Measurements from ENCODE around the gene ADRA2C.

Gene ADRA2C

DNA sequence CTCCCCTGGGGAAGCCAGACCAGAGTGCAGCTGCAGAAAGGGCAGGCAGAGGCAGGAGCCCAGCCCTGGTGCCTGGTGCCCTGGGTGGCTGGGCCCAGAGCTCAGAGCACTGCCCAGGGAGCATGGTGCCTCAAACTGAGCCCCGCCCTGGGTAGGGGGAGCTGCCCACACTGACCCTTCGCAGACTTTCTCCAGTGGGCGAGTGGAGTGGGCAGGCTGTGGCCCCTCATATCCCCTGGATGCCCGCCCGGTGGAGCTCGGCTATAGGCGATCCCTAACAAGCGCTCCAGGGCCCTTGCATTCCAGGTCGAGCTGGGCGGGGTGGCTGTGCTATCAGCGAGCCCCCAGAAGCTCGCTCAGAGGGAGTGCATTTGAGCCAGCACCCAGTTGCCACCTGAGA is 17.1 kb upstream of the ADRA2C start:
- no peak for TF ChIP-seq EP300 (IDR thresholded peaks at IDR 0.05; ENCODE audit: borderline replicate concordance)
- TF ChIP-seq FOXM1 (IDR thresholded peaks at IDR 0.05; ENCODE audit: borderline replicate concordance, low read depth) = no peak
- no peak for TF ChIP-seq NFIC (IDR thresholded peaks at IDR 0.05)
- TF ChIP-seq RAD21 (IDR thresholded peaks at IDR 0.05; ENCODE audit: low read depth) = no peak
- no peak for TF ChIP-seq TAF1 (IDR thresholded peaks at IDR 0.05; ENCODE audit: low read depth)
- TF ChIP-seq CEBPB (IDR thresholded peaks at IDR 0.05) = no peak
- no peak for TF ChIP-seq TEAD4 (IDR thresholded peaks at IDR 0.05)
- TF ChIP-seq EGR1 (IDR thresholded peaks at IDR 0.05) = no peak

DNA sequence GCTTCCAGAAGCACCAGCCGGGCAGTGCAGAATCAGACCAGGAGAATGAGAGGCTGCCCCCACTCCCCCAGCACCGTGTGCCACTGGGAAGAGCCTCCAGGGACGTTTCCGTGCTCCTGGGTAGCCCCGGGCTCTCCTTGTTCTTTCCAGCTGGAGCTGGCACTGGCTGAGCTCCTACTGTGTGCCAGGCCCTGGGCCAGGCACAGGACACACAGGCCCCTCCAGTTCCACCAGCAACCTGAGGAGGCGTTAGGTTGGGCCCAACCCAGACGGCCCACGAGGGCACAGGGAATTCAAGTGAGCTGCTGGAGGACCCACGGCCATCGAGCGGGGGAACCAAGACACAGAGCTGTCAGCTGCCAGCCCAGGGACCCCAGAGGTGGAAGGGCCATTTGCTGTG is 15.9 kb upstream of the ADRA2C start:
- TF ChIP-seq, protein P1, sequence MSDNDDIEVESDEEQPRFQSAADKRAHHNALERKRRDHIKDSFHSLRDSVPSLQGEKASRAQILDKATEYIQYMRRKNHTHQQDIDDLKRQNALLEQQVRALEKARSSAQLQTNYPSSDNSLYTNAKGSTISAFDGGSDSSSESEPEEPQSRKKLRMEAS (IDR thresholded peaks at IDR 0.05) = no peak
- no peak for TF ChIP-seq TEAD4 (IDR thresholded peaks at IDR 0.05)
- TF ChIP-seq TCF12 (IDR thresholded peaks at IDR 0.05; ENCODE audit: low read depth) = no peak
- TF ChIP-seq, protein P2, sequence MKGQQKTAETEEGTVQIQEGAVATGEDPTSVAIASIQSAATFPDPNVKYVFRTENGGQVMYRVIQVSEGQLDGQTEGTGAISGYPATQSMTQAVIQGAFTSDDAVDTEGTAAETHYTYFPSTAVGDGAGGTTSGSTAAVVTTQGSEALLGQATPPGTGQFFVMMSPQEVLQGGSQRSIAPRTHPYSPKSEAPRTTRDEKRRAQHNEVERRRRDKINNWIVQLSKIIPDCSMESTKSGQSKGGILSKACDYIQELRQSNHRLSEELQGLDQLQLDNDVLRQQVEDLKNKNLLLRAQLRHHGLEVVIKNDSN (IDR thresholded peaks at IDR 0.05) = no peak
- no peak for TF ChIP-seq EP300 (IDR thresholded peaks at IDR 0.05; ENCODE audit: borderline replicate concordance)
- TF ChIP-seq NFIC (IDR thresholded peaks at IDR 0.05) = no peak
- no peak for TF ChIP-seq YY1 (IDR thresholded peaks at IDR 0.05; ENCODE audit: low read depth)
- no peak for TF ChIP-seq EGR1 (IDR thresholded peaks at IDR 0.05)
- TF ChIP-seq, protein P3, sequence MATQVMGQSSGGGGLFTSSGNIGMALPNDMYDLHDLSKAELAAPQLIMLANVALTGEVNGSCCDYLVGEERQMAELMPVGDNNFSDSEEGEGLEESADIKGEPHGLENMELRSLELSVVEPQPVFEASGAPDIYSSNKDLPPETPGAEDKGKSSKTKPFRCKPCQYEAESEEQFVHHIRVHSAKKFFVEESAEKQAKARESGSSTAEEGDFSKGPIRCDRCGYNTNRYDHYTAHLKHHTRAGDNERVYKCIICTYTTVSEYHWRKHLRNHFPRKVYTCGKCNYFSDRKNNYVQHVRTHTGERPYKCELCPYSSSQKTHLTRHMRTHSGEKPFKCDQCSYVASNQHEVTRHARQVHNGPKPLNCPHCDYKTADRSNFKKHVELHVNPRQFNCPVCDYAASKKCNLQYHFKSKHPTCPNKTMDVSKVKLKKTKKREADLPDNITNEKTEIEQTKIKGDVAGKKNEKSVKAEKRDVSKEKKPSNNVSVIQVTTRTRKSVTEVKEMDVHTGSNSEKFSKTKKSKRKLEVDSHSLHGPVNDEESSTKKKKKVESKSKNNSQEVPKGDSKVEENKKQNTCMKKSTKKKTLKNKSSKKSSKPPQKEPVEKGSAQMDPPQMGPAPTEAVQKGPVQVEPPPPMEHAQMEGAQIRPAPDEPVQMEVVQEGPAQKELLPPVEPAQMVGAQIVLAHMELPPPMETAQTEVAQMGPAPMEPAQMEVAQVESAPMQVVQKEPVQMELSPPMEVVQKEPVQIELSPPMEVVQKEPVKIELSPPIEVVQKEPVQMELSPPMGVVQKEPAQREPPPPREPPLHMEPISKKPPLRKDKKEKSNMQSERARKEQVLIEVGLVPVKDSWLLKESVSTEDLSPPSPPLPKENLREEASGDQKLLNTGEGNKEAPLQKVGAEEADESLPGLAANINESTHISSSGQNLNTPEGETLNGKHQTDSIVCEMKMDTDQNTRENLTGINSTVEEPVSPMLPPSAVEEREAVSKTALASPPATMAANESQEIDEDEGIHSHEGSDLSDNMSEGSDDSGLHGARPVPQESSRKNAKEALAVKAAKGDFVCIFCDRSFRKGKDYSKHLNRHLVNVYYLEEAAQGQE (IDR thresholded peaks at IDR 0.05; ENCODE audit: low read depth) = no peak
- no peak for TF ChIP-seq ZBTB7A (IDR thresholded peaks at IDR 0.05; ENCODE audit: low read depth)
- TF ChIP-seq TAF1 (IDR thresholded peaks at IDR 0.05; ENCODE audit: low read depth) = no peak

DNA sequence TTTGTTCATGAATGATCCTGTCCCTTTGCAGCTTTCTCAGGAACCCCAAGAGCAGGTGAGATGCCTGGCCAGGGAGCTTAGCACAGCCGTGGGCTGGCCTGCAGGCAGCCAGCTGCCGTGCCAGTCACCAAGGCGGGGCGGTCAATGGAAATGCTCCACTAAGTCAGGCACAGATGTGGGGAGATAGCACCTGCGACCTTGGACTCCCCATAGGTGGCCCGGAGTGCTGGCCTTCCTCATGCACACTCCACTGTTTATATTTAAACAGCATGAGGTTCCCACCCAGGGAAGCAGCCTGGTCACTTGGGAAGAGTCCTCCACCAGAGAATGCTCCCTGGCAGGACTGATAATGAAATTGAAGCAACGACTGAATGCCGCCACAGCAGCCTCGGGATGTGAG is 14.2 kb upstream of the ADRA2C start:
- no peak for TF ChIP-seq ZBTB7A (IDR thresholded peaks at IDR 0.05; ENCODE audit: low read depth)
- no peak for TF ChIP-seq EGR1 (IDR thresholded peaks at IDR 0.05)
- no peak for TF ChIP-seq FOXM1 (IDR thresholded peaks at IDR 0.05; ENCODE audit: borderline replicate concordance, low read depth)
- TF ChIP-seq, protein P2 (IDR thresholded peaks at IDR 0.05) = no peak
- no peak for TF ChIP-seq TCF12 (IDR thresholded peaks at IDR 0.05; ENCODE audit: low read depth)
- TF ChIP-seq, protein P3 (IDR thresholded peaks at IDR 0.05; ENCODE audit: low read depth) = no peak
- TF ChIP-seq, protein P1 (IDR thresholded peaks at IDR 0.05) = no peak
- no peak for TF ChIP-seq RAD21 (IDR thresholded peaks at IDR 0.05; ENCODE audit: low read depth)
- TF ChIP-seq CREB1 (IDR thresholded peaks at IDR 0.05; ENCODE audit: low read depth) = no peak
- TF ChIP-seq CEBPB (IDR thresholded peaks at IDR 0.05) = no peak
- no peak for TF ChIP-seq EP300 (IDR thresholded peaks at IDR 0.05; ENCODE audit: borderline replicate concordance)
- no peak for TF ChIP-seq TEAD4 (IDR thresholded peaks at IDR 0.05)
- TF ChIP-seq TAF1 (IDR thresholded peaks at IDR 0.05; ENCODE audit: low read depth) = no peak
- TF ChIP-seq NFIC (IDR thresholded peaks at IDR 0.05) = no peak
- no peak for TF ChIP-seq YY1 (IDR thresholded peaks at IDR 0.05; ENCODE audit: low read depth)

DNA sequence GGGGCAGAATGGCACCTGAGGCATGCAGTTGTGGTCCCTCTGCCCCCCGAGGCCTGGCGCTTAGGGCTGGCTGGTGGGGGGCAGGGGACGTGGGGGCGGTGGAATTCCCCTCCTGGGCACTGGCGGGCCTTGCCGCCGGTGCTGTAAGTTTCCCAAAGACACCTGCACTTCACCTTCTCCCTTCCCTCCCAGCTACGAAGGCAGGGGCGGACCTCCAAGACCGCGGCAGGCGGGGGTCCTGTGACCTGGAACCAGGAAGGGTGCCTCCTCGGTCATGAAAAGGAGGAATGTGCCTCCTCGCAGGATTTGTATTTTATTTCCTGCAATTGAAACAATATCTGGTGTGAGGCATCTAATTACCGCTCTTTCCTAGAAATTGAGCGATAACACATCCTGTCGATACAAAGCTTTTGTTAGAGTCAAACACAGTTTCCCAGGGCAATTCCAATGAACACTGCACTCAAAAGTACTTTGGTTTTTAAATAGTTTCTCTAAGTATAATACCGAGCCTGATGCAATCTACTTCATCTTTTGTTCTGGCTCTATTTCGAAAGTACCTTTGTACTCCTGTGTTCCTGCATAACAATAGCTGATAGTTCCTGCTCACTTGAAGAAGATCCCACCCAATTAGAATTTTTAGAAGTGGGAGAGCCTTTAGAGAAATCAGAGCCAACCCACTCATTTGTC is 12.3 kb upstream of the ADRA2C start:
- TF ChIP-seq, protein P1 (IDR thresholded peaks at IDR 0.05) = no peak
- TF ChIP-seq NFIC (IDR thresholded peaks at IDR 0.05) = no peak

DNA sequence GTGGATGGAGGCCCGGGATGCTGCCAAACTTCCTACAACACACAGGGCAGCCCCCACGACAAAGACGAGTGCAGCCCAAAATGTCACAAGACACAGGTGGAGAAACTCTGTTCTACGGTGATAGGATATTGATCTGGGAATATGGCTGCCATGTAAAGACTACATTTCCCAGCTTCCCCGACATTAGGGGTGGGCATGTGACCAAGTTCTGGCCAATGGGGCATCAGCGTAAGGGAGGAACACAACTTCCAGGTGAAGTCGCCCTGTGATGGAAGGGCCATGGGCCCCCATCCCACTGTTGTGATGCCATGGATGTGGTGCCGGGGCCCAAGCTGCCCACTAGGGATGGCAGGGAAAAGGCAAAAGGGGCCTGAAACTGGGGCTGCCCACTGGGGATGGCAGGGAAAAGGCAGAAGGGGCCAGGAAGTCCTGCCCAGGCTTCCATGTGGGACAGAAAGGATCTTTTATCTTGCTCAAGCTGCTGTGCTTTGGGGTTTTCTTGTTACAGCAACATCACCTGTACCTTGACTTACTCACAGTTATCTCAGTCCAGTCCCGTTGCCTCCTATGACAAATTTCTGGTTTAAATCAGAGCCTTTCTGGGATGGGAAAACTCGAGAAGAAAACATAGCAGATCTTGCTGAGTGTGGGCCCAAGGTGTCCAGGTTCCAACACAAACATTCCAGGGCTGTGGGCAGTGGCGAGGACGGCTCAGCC is 9.7 kb upstream of the ADRA2C start:
- TF ChIP-seq YY1 (IDR thresholded peaks at IDR 0.05; ENCODE audit: low read depth) = peak; percentile 89
- TF ChIP-seq, protein P3 (IDR thresholded peaks at IDR 0.05; ENCODE audit: low read depth) = no peak
- TF ChIP-seq, protein P2 (IDR thresholded peaks at IDR 0.05) = peak; percentile 97
